GM12874 (cell line): ENCODE data around the gene HDGFL2.
A peak's percentile ranks its signal among the peaks of the same experiment; 100 is the strongest.

ENCODE experiments used
- TF ChIP-seq, protein P1 (sequence below): IDR thresholded peaks from 2 replicates; pipeline ENCODE4 v1.5.1; 2011; ENCODE audit warnings: low read depth, mild to moderate bottlenecking, control low read depth, low read length, moderate library complexity; ENCODE audit not compliant: insufficient read depth

Gene HDGFL2

GRCh38 chr19:4539169-4539692 lies 67.1 kb downstream of the HDGFL2 start:
- TF ChIP-seq, protein P1, sequence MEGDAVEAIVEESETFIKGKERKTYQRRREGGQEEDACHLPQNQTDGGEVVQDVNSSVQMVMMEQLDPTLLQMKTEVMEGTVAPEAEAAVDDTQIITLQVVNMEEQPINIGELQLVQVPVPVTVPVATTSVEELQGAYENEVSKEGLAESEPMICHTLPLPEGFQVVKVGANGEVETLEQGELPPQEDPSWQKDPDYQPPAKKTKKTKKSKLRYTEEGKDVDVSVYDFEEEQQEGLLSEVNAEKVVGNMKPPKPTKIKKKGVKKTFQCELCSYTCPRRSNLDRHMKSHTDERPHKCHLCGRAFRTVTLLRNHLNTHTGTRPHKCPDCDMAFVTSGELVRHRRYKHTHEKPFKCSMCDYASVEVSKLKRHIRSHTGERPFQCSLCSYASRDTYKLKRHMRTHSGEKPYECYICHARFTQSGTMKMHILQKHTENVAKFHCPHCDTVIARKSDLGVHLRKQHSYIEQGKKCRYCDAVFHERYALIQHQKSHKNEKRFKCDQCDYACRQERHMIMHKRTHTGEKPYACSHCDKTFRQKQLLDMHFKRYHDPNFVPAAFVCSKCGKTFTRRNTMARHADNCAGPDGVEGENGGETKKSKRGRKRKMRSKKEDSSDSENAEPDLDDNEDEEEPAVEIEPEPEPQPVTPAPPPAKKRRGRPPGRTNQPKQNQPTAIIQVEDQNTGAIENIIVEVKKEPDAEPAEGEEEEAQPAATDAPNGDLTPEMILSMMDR, result no peak

- TF ChIP-seq, protein P1, result no peak
Observed at GRCh38 chr19:4539693-4540581, 67.8 kb downstream of the HDGFL2 start, which contains the start of gene LRG1. Gene LRG1, minus strand, starts transcription at chr19:4540036. Its CDS starts 23 bp downstream, at chr19:4540013.

DNA sequence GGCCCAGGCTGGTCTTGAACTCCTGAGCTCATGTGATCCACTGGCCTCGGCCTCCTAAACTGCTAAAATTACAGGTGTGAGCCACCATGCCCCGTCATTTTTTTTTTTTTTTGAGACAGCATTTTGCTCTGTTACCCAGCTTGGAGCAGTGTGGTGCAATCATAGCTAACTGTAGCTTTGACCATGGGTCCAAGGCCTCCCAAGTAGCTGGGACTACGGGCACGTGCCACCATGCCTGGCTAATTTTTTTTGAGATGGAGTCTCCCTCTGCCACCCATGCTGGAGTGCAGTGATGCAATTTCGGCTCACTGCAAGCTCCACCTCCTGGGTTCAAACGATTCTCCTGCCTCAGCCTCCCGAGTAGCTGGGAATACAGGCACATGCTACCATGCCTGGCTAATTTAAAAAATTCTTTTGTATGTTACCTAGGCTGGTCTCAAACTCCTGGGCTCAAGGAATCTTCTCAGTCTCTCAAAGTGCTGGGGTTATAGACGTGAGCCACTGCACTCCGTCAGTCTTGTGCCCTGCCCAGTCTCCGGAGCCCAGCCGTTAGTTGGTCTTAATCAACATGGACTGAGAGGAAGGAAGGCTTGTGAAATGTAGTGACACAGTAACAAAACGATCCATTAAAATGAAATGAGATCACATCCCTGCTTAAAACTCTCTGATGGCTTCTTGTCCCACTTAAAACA lies 69.2 kb downstream of the HDGFL2 start:
- TF ChIP-seq, protein P1, result no peak

- TF ChIP-seq, protein P1, result no peak
Observed at GRCh38 chr19:4542896-4543841, 71.1 kb downstream of the HDGFL2 start.

DNA sequence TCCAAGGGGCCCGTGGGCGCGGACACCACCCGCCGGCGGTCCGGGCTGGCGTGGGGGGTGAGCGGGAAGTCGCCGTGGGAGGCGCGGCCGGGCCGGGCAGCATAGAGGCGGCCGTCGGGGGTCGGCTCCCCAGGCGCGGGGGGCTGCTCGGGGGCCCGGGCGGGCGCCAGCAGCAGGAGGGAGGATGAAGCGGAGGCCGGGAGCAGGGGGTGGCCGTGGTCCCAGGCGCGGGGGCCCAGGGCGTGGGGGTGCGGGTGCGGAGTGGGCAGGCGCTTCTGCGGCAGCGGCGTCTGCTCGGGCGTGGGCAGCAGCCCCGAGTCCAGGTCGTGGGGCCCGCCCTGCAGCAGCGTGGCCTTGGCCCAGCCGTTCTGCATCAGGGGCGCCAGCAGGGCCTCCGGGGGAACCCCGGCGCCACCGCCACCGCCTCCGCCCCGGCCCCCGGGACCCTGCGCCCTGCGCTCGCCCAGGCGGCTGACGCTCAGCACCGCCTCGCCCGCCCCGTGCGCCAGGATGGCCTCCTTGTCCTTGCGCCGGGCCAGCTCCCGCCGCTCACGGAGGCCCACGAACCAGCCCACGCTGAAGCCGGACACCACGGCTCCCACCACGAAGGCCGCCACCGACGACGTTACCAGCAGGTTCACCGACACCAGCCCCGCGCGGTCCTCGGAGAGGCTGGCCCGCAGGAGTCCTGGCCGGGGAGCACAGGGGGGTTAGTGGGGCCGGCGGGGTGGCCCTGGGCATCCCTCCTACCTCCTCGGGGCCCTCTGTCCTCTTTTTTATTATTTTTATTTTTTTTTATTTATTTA lies 71.9 kb downstream of the HDGFL2 start:
- TF ChIP-seq, protein P1, result no peak

- TF ChIP-seq, protein P1, result peak; percentile 49
Observed at GRCh38 chr19:4547303-4548237, 75.5 kb downstream of the HDGFL2 start.
